GM19351 (cell line): Measurements from ENCODE around the gene CDH16.

Experiments used
- ATAC-seq: cut with Tn5 transposase; IDR thresholded peaks from one replicate; pipeline ENCODE4 v1.9.1; 2021; ENCODE audit warnings: mild to moderate bottlenecking, moderate library complexity; ENCODE audit not compliant: unreplicated experiment

CDH16 gene

GRCh38 chr16:66930189-66930588 is 11.5 kb upstream of the CDH16 start:
- no peak for ATAC-seq

DNA sequence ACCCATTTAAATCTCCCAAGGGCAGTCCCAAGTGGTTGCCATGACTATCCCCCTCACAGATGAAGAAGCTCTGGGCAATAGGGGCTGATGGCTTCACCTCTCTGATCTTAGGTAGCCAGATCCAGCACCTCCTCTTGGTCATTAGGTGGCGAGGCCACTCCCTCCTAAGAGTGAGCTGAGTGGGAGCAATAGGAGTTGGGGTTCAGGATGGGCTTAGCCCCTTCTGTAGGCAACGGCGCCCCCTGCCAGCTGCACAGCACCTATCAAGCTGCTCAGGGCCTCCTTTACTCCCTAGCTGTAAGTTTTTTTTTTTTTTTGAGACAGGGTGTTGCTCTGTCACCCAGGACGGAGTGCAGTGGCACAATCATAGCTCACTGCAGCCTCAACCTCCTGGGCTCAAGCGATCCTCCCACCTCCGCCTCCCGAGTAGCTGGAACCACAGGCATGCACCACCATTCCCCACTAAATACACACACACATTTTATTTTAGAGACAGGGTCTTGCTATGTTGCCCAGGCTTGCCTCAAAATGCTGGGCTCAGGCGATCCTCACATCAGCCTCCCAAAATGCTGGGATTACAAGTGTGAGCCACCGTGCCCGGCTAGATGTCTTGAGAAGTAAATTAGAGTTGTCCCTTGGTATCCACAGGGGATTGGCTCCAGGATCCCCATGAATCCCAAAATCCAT is 10.2 kb upstream of the CDH16 start:
- ATAC-seq = no peak

DNA sequence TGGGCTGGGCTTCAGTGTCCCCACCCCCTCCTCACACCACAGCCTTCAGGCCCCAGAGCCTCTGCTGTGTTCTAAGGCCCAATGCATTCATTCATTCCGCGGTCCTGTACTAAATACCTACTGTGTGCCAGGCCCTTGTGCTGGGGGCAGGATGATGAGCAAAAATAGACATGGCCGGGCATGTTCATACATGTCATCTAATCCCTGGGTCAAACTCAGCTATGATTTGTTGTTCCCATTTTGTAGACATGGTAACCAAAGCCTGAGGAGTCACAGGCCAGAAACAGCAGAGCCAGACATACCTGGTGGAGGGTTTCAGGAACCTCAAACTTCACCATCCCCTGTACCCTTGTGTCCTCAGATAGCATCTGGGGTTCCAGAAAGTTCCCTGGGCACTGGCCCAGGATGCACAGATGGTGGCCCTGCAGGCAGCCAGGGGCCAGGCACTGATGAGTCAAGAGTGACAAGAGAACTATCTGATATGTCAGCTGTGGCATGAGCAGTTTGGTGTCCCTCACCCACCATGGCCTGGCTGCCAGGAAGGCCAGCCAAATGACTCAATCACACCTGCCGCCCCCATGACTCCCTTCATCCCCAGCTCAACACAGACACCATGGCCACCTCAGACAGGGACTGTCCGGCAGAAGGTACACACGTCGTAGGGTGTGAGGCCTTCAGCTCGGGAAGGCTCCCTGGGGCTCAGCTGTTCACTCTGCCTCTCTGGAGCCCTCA is 9.4 kb upstream of the CDH16 start:
- no peak for ATAC-seq

- no peak for ATAC-seq
Measured at GRCh38 chr16:66926961-66927436, 8.3 kb upstream of the CDH16 start.

- no peak for ATAC-seq
Measured at GRCh38 chr16:66926171-66926947, 7.7 kb upstream of the CDH16 start.

- ATAC-seq = peak; percentile 21
Measured at GRCh38 chr16:66925322-66925840, 6.7 kb upstream of the CDH16 start, which contains the start of gene RRAD. Gene RRAD, minus strand, starts transcription at chr16:66925535. Its CDS starts 356 bp downstream, at chr16:66925179.

- ATAC-seq = peak; percentile 43
Measured at GRCh38 chr16:66924527-66925321, 6.0 kb upstream of the CDH16 start.

DNA sequence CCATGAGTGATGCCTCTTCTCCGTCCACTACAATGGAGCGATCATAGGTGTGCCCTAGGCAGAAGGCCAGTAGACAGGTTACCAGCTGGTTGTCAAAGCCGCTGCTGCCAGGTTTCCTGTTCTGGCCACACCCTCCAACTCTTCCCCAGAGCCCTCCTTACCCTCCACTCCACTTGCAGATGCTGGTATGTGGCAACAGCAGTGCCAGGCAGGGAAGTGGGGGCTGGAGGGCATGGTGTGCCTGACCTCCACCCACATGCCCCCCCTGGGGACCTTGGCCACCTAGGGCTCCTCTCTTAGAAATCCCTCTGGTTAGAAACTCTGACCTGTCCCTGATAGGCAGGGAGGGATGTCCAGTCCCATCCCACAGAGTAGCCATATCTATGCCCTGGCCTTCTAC is 5.2 kb upstream of the CDH16 start:
- ATAC-seq = no peak

- no peak for ATAC-seq
Measured at GRCh38 chr16:66923247-66923731, 4.6 kb upstream of the CDH16 start.

DNA sequence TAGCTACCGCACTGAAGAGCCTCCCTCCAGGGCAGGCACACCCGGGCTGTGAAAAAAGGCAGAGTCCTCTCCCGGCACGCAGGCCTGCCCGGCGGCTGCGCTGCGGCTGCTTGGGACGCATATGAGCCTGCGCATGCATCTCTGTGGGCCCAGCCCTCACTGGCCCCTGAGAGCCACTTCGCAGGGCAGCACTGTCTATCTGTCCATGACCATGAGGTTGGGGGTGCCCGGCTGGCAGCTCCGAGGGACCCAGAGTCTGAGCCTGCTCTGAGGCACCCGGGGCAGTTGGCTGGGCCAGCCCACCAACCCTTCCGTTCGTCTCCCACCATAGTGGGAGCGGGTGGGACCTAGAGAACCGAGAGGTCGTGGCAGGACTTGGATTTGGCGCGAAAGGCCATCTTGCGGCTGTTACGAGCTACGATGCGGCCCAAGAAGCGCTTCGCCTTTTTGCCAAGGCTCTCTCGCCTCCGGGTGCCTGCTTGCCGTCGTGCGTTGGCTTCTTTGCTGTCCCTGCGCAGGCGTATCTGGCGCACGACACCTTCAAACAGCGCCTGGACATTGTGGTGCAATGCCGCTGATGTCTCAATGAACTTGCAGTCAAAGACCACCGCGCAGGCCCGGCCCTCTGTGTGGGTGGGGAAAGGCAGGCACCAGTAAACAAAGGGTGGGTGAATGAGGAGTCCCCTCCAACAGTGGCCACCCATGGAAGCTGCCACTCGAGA is 3.2 kb upstream of the CDH16 start:
- no peak for ATAC-seq

- no peak for ATAC-seq
Measured at GRCh38 chr16:66920924-66921680, 2.4 kb upstream of the CDH16 start.

DNA sequence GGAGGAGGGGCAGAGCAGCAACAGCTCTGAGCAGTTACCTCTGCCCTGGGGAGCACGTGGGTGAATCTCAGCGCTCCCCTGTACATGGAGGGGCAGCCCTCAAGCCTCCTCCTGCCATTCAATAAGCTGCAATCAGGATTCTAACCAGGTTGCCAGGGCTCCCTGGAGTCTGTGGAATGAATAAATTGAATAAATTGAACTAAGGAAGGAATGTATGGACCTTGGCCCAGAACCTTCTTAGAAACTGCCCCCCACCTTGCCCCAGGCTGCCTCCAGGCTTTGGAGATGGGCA is 1.6 kb upstream of the CDH16 start:
- no peak for ATAC-seq

- no peak for ATAC-seq
Measured at GRCh38 chr16:66919569-66920298, 1.0 kb upstream of the CDH16 start.

GRCh38 chr16:66918355-66918754 is 330 bp downstream of the CDH16 start:
- ATAC-seq = no peak

GRCh38 chr16:66917741-66918140 is 944 bp downstream of the CDH16 start:
- no peak for ATAC-seq

DNA sequence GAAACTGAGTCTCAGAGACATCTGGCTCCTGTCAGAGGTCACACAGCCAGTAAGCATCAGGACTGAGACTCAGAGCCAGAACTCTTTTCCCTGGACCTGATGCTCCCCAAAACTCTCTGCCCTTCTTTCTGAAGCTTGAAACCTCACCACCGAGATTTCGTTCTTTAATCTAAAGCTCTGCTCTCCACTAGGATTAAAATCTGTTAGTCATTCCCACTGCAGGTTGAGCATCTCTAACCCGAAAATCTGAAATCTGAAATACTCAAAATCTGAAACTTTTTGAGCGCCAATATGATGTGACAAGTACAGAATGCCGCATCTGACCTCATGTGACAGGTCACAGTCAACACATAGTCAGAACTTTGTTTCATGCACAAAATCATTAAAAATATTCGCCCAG is 2.2 kb downstream of the CDH16 start:
- ATAC-seq = no peak

GRCh38 chr16:66915041-66915440 is 3.6 kb downstream of the CDH16 start:
- ATAC-seq = no peak

- no peak for ATAC-seq
Measured at GRCh38 chr16:66914541-66914940, 4.1 kb downstream of the CDH16 start.

DNA sequence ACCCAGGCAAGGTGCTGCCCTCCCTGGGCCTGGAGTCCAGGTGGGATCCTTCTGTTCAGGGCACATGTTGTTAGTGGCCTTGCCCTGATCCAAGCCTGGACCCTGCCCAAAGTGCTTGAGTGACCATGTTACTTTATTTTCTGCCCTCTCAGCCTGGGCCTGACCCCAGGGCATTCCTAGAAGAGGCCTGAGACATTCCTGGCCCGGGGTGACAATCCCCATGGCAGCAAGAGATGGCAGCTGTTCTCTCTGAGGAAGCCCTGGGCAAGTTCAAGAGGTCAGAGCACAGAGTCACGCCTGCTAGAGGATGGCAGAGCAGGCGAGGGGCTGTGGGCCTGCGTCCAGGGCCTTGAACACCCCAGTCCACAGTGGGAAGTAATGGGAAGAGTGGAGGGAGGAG is 5.0 kb downstream of the CDH16 start:
- no peak for ATAC-seq
